EH (cell line): ENCODE measurements around the gene FADS2.
A peak's percentile ranks its signal among the peaks of the same experiment; 100 is the strongest.

ENCODE experiments used
- DNase-seq: peaks from one replicate; pipeline ENCODE4 v3.0.0-alpha.2; 2015; ENCODE audit warnings: low read depth

The FADS2 gene

DNA sequence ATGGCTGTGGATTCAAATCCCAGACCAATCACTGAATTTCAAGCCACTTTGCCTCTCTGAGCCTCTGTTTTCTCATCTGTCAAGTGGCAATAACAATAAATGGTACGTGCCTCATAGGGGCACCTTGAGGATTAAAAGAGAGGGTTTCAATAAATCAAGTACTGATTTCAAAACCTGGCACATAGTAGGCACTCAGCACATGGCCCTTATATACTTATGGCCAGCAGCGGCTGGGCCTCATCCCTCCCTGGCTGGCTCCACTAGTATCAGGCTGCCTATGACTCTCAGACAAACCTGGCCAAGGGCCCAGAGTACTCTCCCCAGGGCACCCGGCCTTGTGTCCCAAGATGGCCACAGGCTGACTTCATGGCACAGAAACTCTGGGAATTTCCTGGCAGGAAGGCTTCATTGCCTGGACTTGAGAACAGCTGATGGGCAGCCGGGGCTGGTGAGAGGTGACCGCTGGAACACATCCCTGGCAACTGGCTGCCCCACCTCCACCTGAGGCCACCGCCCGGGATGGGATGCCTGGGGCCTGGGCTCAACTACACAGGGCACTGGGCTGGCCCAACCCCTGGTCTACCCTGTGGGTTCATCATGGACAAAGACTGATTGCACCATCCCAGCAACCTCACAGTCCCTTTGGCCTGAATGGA, 59.9 kb downstream of the FADS2 start:
- peak; percentile 98 for DNase-seq

- no peak for DNase-seq
Measured at GRCh38 chr11:61888590-61888989, 60.5 kb downstream of the FADS2 start.

GRCh38 chr11:61889831-61890230, 61.7 kb downstream of the FADS2 start:
- no peak for DNase-seq

GRCh38 chr11:61890529-61891330, 62.6 kb downstream of the FADS2 start:
- DNase-seq, result peak; percentile 87

DNA sequence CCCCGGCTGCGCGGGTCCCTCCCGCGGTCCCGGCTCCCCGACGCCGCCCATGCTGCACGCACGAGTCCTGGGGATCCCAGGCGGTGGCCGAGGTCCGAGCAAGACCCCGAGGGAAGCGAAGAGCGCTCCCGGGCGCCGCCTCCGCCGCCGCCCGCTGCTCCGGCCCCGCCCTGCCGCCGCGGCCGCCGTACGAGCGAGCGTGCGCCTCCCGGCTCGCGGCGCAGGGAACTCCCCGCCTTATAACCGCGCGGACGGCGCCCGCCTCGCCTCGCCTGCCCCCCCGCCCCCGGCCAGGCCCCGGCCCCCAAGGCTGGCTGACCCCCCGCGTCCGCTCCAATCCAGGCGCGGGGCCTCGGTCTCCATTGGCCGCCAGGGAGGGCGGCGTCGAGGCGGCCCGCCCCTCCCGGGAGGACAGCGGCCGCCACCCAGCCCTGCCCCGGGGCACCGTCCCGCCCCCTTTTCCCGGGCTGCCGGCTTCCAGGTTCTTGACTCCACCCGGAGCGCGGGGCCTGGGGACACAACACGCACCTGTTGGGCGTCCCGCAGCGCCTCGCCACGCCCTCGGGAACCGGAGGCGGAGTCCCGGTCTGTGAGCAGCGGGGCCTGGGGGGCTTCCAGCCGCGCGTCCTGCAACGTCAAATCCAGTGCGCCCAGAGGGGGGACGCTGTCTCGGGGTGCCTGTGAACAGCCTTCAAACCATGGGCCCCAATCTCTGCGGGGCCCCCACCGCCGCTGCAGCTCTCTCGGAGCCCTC, 63.4 kb downstream of the FADS2 start, which contains the start of gene FADS3:
Gene FADS3 (minus strand): TSS at position 215 of the 754 bp plus-strand sequence. CDS start 164 bp downstream, at position 51.
- DNase-seq, result peak; percentile 91

DNA sequence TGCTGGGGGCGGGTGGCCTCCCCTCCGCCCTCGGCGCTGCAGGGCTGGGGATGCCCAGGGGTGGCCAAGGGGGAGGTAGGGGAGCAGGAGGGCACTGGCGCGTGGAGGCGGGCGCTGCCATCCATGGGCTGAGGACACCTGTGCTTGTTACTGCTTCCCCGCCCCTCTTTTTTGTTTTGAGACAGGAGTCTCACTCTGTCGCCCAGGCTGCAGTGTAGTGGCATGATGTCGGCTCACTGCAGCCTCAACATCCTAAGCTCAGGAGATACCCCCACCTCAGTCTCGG, 63.9 kb downstream of the FADS2 start:
- no peak for DNase-seq

DNA sequence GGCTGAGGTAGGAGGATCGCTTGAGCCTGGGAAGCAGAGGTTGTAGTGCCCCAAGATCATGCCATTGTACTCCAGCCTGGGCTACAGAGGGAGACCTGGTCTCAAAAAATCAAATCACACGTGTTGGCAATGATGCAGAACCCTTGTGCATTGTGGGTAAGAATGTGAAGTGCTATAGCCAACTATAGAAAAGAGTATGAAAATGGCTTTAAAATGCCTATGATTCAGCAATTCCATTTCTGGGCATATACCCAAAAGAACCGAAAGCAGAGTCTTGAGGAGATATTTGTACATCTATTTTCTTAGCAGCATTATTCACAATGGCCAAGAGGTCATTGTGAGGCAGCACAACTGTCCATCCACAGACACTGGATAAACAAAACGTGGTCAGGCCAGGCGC, 65.9 kb downstream of the FADS2 start:
- DNase-seq, result peak; percentile 95

DNA sequence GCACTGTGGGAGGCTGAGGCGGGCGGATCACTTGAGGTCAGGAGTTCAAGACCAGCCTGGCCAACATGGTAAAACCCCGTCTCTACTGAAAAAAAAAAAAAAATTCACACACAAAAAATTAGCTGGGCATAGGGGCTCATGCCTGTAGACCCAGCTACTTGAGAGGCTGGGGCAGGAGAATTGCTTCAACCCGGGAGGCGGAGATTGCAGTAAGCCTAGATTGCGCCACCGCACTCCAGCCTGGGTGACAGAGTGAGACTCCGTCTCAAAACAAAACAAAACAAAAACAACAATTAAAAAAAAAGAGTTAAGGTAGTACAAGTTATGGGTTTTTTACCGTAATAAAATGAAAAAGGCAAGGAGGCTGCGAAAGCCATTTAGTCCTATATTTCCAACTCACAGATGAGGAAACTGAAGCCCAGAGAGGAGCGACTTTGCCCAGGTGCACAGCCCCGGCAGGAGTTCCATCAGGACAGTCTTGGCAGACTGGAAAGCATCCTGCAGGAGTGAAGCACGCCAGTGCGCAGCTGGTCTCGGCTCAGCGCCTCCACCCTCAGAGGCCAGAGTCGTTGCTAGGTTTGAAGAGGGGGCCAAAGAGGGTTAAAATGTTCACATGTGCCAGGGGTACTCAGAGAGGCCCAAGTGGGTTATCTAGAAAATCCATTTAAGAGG, 67.1 kb downstream of the FADS2 start:
- no peak for DNase-seq

DNA sequence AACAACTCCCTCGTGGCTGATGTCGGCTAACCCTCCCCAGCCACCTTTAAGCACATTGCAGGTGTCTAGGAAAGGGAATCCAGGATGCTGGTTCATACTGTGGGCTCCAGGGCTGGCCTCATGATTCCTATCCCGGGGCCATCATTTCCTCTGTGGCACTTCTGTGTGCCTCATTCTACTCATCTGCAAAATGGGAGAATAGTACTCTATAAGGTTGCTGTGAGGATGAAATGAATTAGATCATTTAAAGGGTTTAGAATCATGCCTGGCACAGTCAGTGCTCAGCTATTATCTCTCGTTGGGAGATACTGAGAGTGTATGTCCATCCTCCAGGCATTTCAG, 67.6 kb downstream of the FADS2 start:
- DNase-seq, result no peak

GRCh38 chr11:61896665-61897386, 68.7 kb downstream of the FADS2 start:
- no peak for DNase-seq

- DNase-seq, result peak; percentile 70
Measured at GRCh38 chr11:61897387-61898246, 69.5 kb downstream of the FADS2 start.

DNA sequence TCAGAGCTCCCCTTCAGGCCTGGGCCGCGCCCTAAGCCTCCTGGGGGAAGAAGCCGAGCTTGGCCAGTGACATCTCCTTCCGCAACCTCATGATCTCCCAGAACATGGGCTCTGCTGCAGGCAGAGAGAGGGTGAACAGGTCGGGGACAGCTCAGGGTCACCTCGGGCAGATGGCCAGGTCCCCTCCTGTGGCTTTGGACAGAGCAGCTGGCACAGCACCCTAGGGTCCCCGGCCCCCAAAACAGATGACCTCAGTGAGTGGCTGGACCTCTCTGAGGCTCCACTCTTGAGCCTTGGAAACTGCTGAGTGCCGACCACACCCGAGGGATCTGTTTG, 70.1 kb downstream of the FADS2 start:
- no peak for DNase-seq

- peak; percentile 66 for DNase-seq
Measured at GRCh38 chr11:61899146-61899841, 71.2 kb downstream of the FADS2 start.

- DNase-seq, result no peak
Measured at GRCh38 chr11:61900251-61900650, 72.2 kb downstream of the FADS2 start.

GRCh38 chr11:61901397-61901796, 73.3 kb downstream of the FADS2 start:
- DNase-seq, result no peak

- no peak for DNase-seq
Measured at GRCh38 chr11:61902313-61902712, 74.2 kb downstream of the FADS2 start.

DNA sequence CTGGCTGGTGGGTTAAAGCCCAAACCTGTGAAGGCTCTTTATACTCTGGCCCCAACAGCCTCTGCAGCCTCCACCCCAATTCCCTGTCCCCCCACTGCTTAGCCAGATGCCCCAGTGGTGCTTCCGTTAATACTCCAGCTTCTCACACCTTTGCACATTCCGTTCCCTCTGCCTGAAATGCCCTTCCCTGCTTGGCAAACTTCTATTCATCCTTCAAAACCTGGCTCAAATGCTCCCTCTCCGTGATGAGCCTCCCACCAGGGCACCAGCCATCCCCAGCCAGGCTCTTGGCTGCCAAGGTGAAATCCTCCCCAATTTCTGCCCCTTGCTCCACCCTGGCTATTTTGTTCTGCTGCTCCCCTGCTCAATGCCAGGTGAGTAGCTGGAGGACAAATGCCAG, 75.7 kb downstream of the FADS2 start:
- DNase-seq, result no peak

GRCh38 chr11:61904539-61905048, 76.5 kb downstream of the FADS2 start:
- DNase-seq, result no peak

DNA sequence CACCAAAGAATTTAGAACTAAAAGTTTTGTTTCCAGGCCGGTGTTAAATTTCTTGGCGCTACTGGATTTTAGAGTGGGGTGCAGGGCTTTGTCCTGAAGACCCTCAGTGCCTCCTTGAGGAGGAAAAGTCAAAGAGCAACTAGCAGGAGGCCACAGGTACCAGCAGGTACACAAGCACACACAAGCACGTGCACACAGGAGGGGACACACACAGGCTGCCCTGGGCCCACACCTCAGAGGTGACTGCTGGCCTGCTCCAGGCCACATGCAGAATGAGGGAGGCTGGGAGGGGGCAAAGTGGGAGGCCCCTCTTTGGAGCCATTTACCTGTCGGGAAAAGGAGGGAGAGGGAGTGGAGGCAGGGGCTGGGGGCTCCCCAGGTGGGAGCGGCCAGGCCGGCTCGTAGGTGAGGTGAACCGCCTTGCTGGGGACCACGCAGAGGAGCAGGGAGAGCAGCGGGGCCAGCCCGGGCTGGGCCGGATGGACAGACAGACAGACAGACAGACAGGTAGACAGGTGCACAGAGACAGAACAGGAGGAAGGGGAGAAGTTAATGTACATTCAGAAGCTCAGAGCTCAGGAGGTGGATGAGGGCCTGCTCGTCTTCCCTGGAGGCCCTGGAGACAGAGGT, 77.1 kb downstream of the FADS2 start:
- DNase-seq, result no peak
